RWPE1 (cell line): Measurements from ENCODE around the gene SPINK1.
"Not testable (repeated sequence)": the region's sequence is repeated elsewhere in the genome, so short reads cannot be mapped to it uniquely, and the experiment has no call there.

ENCODE experiments used
- CTCF ChIA-PET: fragments of 350-600 bp; sonication (Branson Sonifier 250); formaldehyde crosslinking; extraction: SDS; loops from one replicate; lab custom pipeline; 2021; lab: Yijun Ruan, JAX
- POLR2A ChIA-PET: fragments of 400-600 bp; formaldehyde crosslinking; extraction: SDS; loops from one replicate; lab custom pipeline; 2020; ENCODE audit warnings: antibody characterized with exemption; ENCODE audit not compliant: low non-redundant PET; lab: Yijun Ruan, JAX
- DNase-seq: peaks from one replicate; pipeline ENCODE4 v3.0.0; 2012; ENCODE audit warnings: low spot score
- H3K27ac ChIP-seq: fragments of 450-650 bp; 2 replicates; pipeline ENCODE4 v1.5.1; 2017
- TF ChIP-seq, protein P1 (sequence below): fragments of 450-650 bp; conservative IDR thresholded peaks from 2 replicates; pipeline ENCODE4 v1.5.1; 2017; ENCODE audit warnings: low read depth, mild to moderate bottlenecking

Gene SPINK1

GRCh38 chr5:147874910-147875367 lies 43.5 kb upstream of the SPINK1 start:
- TF ChIP-seq, protein P1, sequence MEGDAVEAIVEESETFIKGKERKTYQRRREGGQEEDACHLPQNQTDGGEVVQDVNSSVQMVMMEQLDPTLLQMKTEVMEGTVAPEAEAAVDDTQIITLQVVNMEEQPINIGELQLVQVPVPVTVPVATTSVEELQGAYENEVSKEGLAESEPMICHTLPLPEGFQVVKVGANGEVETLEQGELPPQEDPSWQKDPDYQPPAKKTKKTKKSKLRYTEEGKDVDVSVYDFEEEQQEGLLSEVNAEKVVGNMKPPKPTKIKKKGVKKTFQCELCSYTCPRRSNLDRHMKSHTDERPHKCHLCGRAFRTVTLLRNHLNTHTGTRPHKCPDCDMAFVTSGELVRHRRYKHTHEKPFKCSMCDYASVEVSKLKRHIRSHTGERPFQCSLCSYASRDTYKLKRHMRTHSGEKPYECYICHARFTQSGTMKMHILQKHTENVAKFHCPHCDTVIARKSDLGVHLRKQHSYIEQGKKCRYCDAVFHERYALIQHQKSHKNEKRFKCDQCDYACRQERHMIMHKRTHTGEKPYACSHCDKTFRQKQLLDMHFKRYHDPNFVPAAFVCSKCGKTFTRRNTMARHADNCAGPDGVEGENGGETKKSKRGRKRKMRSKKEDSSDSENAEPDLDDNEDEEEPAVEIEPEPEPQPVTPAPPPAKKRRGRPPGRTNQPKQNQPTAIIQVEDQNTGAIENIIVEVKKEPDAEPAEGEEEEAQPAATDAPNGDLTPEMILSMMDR: no peak
- CTCF ChIA-PET: no interaction called here
- no peak overlapping the region for H3K27ac ChIP-seq
- POLR2A ChIA-PET: no interaction called here
- no peak for DNase-seq

- CTCF ChIA-PET, POLR2A ChIA-PET, DNase-seq, H3K27ac ChIP-seq: not testable (repeated sequence)
These were observed 42.8 kb upstream of the SPINK1 start for GRCh38 chr5:147874118-147874875.

- CTCF ChIA-PET, POLR2A ChIA-PET, DNase-seq, H3K27ac ChIP-seq: not testable (repeated sequence)
These were observed 41.4 kb upstream of the SPINK1 start for GRCh38 chr5:147872744-147873435.

GRCh38 chr5:147871980-147872549 lies 40.6 kb upstream of the SPINK1 start:
- CTCF ChIA-PET, H3K27ac ChIP-seq, POLR2A ChIA-PET, DNase-seq: not testable (repeated sequence)

DNA sequence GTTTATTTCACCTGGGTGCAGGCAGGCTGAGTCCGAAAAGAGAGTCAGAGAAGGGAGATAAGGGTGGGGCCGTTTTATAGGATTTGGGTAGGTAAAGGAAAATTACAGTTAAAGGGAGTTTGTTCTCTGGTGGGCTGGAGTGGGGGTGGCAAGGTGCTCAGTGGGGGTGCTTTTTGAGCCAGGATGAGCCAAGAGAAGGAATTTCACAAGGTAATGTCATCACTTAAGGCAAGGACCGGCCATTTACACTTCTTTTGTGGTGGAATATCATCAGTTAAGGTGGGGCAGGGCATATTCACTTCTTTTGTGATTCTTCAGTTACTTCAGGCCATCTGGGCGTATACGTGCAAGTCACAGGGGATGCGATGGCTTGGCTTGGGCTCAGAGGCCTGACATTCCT lies 38.4 kb upstream of the SPINK1 start:
- CTCF ChIA-PET: not testable (repeated sequence)

GRCh38 chr5:147869112-147869511 lies 37.6 kb upstream of the SPINK1 start:
- ChIA-PET POLR2A (no interaction called here), CTCF (interaction anchor here (0.6 to 1.0 kb wide), 2 partner anchors 12 to 33 kb away, joined by 3 to 6 read pairs; no protein-coding TSS in a partner anchor)
- TF ChIP-seq, protein P1: no peak
- H3K27ac ChIP-seq: no peak overlapping the region
- DNase-seq: no peak

More for the DNA sequence above, 38.4 kb upstream of the SPINK1 start:
- H3K27ac ChIP-seq, POLR2A ChIA-PET, DNase-seq: not testable (repeated sequence)

DNA sequence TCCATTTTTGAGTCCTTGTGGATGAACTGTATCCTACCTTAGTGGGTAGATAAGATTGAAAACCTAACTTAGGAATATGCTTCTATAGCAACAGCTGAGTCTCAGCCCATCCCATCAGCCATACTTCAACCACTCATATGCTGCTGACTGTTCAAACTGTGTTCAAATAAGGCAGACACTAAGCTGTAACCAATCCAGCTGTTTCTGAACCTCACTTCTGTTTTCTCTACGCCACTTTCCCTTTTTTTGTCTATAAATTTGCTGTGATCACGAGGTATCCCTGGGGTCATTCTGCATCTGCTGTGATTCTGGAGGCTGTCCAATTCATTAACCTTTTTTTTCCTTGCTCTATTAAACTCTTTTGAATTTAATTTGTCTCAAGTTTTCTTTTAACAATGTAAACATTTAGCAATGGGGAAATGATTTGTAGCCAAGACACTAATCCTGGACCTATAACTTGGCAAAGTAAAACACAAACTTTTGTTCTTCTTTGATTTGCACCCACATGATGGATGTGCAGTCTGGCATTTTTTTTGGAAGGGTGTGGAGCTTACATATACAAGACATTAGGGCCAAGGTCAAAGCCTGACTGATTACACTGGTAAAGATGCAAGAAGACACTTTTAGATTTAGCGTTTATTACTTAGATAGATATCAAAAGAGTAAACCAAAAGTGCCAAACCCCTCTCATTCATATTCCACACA lies 32.1 kb upstream of the SPINK1 start:
- H3K27ac ChIP-seq: no peak overlapping the region

GRCh38 chr5:147860641-147861025 lies 29.2 kb upstream of the SPINK1 start:
- TF ChIP-seq, protein P1: no peak
- no peak overlapping the region for H3K27ac ChIP-seq
- CTCF ChIA-PET: interaction anchor here (0.6 kb wide), 1 partner anchor 271 kb away, joined by 4 read pairs; no protein-coding TSS in a partner anchor
- DNase-seq: no peak
- POLR2A ChIA-PET: no interaction called here

More for the DNA sequence above, 32.1 kb upstream of the SPINK1 start:
- ChIA-PET CTCF (no interaction called here), POLR2A (no interaction called here)
- DNase-seq: no peak
- TF ChIP-seq, protein P1: no peak
